Chondrocyte (in vitro differentiated cells): Measurements from ENCODE around the gene SLCO1C1. TPM values are rescaled to one million over a fixed set of nuclear protein-coding genes. Genes with fewer than 3 reads are reported as not detected.

Source experiments
- DNase-seq: peaks from one replicate; pipeline ENCODE4 v3.0.0; 2021; ENCODE audit warnings: mixed read lengths, low spot score
- H3K27ac Mint-ChIP-seq: one replicate; pipeline ENCODE4 v1.8.0; 2021; ENCODE audit warnings: mild to moderate bottlenecking, moderate library complexity, mixed read lengths; ENCODE audit not compliant: unreplicated experiment
- H3K27me3 Mint-ChIP-seq: 2 replicates; pipeline ENCODE4 v1.8.0; 2021; ENCODE audit warnings: low read depth, mixed read lengths
- H3K36me3 Mint-ChIP-seq: 2 replicates; pipeline ENCODE4 v1.8.0; 2021; ENCODE audit warnings: low read depth, mixed read lengths
- H3K4me1 Mint-ChIP-seq: 2 replicates; pipeline ENCODE4 v1.8.0; 2021; ENCODE audit warnings: low read depth, mild to moderate bottlenecking, mixed read lengths
- H3K4me3 Mint-ChIP-seq: one replicate; pipeline ENCODE4 v1.8.0; 2021; ENCODE audit warnings: mild to moderate bottlenecking, moderate library complexity, mixed read lengths; ENCODE audit not compliant: unreplicated experiment
- H3K9me3 Mint-ChIP-seq: 2 replicates; pipeline ENCODE4 v1.8.0; 2021; ENCODE audit warnings: low read depth, mixed read lengths
- total RNA-seq: library from RNA; stranded (reverse); gene quantifications from 3 replicates; pipeline ENCODE4 v1.2.1, GENCODE V29; 2021
- TF ChIP-seq, protein P1 (sequence below): fragments of 200-600 bp; sonication (generic); IDR thresholded peaks from 2 replicates; pipeline ENCODE4 v1.5.0; 2021; ENCODE audit warnings: antibody characterized with exemption, mild to moderate bottlenecking, moderate library complexity

Gene SLCO1C1
- total RNA-seq, 1 donor from 2014 or later, result 0.99 TPM

DNA sequence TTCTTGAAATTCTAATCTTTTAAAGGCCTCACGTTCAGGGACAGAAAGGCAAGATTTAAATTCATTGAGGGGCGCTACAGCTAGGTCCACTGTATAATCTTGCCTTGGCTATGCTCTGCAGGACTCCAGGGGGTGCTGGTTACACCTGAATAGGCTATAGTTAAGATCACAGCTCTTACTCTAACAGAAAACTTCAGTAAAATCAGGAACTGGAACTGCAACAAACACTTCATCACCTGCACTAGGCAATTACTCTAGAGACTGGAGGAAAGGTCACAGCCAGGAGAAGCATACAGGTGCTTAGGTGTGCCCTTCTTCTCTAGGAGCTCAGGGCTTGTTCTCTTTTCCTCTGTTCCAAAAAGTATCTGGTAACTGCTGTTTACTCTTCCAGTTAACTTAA, 20.9 kb downstream of the SLCO1C1 start:
- H3K4me1 Mint-ChIP-seq, result no peaks in the 10 kb centered on the region
- H3K27me3 Mint-ChIP-seq, result no peaks in the 10 kb centered on the region
- no peak overlapping the region for H3K4me3 Mint-ChIP-seq
- H3K9me3 Mint-ChIP-seq, result no peaks in the 10 kb centered on the region
- H3K36me3 Mint-ChIP-seq, result no peaks in the 10 kb centered on the region
- no peak overlapping the region for H3K27ac Mint-ChIP-seq
- TF ChIP-seq, protein P1, sequence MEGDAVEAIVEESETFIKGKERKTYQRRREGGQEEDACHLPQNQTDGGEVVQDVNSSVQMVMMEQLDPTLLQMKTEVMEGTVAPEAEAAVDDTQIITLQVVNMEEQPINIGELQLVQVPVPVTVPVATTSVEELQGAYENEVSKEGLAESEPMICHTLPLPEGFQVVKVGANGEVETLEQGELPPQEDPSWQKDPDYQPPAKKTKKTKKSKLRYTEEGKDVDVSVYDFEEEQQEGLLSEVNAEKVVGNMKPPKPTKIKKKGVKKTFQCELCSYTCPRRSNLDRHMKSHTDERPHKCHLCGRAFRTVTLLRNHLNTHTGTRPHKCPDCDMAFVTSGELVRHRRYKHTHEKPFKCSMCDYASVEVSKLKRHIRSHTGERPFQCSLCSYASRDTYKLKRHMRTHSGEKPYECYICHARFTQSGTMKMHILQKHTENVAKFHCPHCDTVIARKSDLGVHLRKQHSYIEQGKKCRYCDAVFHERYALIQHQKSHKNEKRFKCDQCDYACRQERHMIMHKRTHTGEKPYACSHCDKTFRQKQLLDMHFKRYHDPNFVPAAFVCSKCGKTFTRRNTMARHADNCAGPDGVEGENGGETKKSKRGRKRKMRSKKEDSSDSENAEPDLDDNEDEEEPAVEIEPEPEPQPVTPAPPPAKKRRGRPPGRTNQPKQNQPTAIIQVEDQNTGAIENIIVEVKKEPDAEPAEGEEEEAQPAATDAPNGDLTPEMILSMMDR, result no peak
- DNase-seq, result no peak

DNA sequence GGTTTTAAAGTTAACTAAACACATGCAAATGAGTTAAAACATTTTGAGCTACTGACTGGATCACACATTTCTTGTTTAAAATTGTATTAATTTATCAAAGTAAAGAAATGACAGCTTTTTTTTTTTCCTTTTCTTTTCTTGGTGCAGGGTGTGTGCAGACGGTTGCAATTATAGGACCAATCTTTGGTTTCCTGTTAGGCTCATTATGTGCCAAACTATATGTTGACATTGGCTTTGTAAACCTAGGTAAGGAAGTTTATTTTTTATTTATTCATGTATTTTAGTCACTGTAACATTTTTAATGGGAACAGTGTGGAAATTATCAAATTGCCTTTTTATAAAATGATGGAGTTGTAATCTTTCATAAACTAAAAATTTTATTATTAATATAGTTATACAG, 21.9 kb downstream of the SLCO1C1 start:
- no peaks in the 10 kb centered on the region for H3K9me3 Mint-ChIP-seq
- H3K4me1 Mint-ChIP-seq, result no peaks in the 10 kb centered on the region
- H3K27ac Mint-ChIP-seq, result no peak overlapping the region
- no peaks in the 10 kb centered on the region for H3K27me3 Mint-ChIP-seq
- no peaks in the 10 kb centered on the region for H3K36me3 Mint-ChIP-seq
- DNase-seq, result no peak
- H3K4me3 Mint-ChIP-seq, result no peak overlapping the region
- TF ChIP-seq, protein P1, result no peak

DNA sequence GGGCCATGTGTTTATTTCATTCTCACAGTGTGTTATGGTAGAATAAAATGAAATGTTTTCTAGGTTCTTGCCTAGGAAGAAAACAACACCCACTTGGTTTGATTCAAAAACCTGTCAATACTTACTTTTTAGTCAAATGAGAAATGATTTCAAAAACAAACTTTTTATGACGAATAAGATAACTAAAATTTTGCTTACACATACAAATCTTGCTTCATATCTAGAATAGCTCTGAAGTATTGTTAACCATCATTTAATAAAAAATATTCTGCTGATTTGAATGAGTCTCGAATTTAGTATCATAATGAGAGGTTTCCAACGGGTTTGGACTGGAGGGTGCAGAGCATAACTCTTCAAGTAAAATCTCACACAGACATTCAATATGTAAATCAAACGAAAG, 23.2 kb downstream of the SLCO1C1 start:
- H3K9me3 Mint-ChIP-seq, result no peaks in the 10 kb centered on the region
- H3K36me3 Mint-ChIP-seq, result no peaks in the 10 kb centered on the region
- TF ChIP-seq, protein P1, result no peak
- H3K4me3 Mint-ChIP-seq, result no peak overlapping the region
- no peak for DNase-seq
- H3K27ac Mint-ChIP-seq, result no peak overlapping the region
- H3K4me1 Mint-ChIP-seq, result no peaks in the 10 kb centered on the region
- H3K27me3 Mint-ChIP-seq, result no peaks in the 10 kb centered on the region

DNA sequence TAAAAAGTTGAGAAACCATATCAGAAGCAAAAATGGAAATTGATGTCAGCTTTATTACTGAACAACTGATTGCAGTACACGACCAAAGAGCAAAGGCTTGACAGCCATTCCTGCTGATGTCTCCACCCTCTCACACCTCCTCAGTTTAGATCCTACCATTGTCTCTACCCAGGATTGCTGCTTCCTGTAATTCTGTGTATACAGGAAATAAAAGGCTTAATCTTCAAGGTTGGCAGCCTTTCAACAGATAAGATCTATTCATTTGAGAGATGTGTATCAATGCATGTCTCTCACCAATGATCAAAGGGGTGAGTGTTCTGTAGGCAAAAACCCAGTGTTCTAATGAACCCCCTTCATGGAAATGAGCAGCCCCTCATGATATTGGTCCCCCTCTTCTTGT, 27.0 kb downstream of the SLCO1C1 start:
- Mint-ChIP-seq H3K4me3 (no peak overlapping the region), H3K27ac (no peak overlapping the region), H3K9me3 (no peaks in the 10 kb centered on the region), H3K4me1 (no peaks in the 10 kb centered on the region), H3K27me3 (no peaks in the 10 kb centered on the region), H3K36me3 (no peaks in the 10 kb centered on the region)
- DNase-seq, result no peak
- TF ChIP-seq, protein P1, result no peak

DNA sequence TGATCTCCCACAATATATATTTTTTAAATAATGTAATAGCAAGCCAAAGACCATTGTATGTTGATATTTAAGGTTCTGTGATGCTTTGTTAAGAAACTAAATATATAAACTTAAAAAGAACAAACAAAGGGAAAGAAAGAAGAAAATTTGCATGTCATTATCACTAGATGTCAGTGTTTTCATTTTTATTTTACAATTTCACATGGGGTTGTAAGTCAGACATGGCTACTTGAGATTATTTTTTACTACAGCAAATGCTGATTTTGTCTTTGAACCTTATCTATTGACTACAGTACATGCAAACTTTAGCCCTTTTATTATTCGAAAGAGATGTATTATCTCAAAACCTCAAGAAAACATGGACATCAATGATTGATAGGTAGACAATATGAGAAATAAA, 36.1 kb downstream of the SLCO1C1 start:
- Mint-ChIP-seq H3K9me3 (no peaks in the 10 kb centered on the region), H3K27ac (no peak overlapping the region), H3K4me1 (no peaks in the 10 kb centered on the region), H3K36me3 (no peaks in the 10 kb centered on the region), H3K27me3 (no peaks in the 10 kb centered on the region), H3K4me3 (no peak overlapping the region)
- TF ChIP-seq, protein P1, result peak; percentile 46
- DNase-seq, result no peak
